ENCODE data around the gene EHMT1.

EHMT1 gene

DNA sequence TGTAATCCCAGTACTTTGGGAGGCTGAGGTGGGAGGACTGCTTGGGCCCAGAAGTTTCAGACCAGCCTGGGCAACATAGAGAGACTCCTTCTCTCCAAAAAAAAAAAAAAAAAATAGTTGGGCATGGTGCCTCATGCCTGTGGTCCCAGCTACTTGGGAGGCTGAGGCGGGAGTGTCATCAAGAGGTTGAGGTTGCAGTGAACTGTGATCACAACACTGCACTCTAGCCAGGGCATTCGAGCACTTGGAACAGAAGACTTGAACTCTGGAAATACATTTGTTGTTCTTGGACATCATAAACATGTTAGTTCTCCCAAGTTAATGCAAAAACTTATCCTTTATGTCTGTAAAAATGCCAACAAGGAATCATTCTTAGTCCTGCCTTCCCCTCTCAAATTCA lies 29.6 kb downstream of the EHMT1 start:
- no peak for TF ChIP-seq CTCF (conservative IDR thresholded peaks at IDR 0.05; ENCODE audit: low read length)
- DNase-seq (ENCODE audit: low read depth), result peak; percentile 65
- H3K4me3 ChIP-seq (ENCODE audit: low read length), result no peak overlapping the region

- no peak overlapping the region for H3K4me3 ChIP-seq (ENCODE audit: low read length)
- DNase-seq (ENCODE audit: low read depth), result no peak
- TF ChIP-seq CTCF (conservative IDR thresholded peaks at IDR 0.05; ENCODE audit: low read length), result no peak
Measured at GRCh38 chr9:137649553-137649952, 30.7 kb downstream of the EHMT1 start.

DNA sequence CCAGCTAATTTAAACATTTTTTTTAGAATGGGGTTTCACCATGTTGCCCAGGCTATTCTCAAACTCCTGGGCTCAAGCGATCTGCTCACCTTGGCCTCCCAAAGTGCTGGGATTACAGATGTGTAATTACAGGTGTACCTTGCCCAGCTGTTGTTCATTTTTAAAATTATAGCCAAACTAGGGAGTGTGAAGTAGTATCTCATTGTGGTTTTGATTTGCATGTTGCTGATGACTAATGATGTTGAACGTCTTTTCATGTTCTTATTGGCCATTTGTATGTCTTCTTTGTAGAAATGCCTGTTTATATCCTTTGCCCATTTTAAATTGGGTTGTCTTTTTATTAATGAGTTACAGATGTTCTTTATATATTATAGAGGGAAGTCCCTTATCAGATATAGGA lies 31.5 kb downstream of the EHMT1 start:
- no peak for DNase-seq (ENCODE audit: low read depth)
- H3K4me3 ChIP-seq (ENCODE audit: low read length), result no peak overlapping the region
- no peak for TF ChIP-seq CTCF (conservative IDR thresholded peaks at IDR 0.05; ENCODE audit: low read length)

DNA sequence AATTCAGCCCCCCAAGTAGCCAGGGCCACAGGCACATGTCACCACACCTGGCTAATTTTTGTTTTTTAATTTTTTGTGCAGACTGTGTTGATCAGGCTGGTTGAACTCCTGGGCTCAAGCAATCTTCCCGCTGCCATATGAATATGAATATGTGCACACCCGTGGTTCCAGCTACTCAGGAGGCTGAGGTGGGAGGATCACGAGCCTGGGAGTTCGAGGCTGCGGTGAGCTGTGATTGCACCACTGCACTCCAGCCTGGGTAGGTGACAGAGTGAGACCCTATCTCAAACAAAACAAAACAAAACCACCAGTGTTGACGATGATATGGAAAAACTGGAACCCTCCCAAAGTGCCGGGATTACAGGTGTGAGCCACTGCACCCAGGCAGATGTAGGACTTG lies 32.0 kb downstream of the EHMT1 start:
- no peak for DNase-seq (ENCODE audit: low read depth)
- no peak for TF ChIP-seq CTCF (conservative IDR thresholded peaks at IDR 0.05; ENCODE audit: low read length)
- no peak overlapping the region for H3K4me3 ChIP-seq (ENCODE audit: low read length)

DNA sequence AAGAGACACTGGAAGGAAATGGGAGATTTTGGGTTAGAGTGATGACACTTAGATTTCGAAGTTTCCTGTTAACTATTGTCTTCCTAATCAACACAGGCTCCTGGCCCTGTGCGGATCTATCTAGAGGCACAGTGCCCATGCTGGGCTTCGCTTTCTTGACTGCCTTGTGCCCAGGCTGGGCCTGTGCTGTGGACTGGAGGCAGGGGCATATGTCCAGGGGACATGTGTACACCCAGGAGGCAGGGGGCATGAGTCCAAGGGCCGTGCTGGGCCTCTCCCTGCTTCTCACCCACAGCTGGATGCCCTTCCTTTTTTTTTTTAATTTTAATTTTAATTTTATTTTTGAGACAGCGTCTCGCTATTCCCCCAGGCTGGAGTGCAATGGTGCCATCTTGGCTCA lies 37.6 kb downstream of the EHMT1 start:
- TF ChIP-seq CTCF (conservative IDR thresholded peaks at IDR 0.05; ENCODE audit: low read length), result no peak

DNA sequence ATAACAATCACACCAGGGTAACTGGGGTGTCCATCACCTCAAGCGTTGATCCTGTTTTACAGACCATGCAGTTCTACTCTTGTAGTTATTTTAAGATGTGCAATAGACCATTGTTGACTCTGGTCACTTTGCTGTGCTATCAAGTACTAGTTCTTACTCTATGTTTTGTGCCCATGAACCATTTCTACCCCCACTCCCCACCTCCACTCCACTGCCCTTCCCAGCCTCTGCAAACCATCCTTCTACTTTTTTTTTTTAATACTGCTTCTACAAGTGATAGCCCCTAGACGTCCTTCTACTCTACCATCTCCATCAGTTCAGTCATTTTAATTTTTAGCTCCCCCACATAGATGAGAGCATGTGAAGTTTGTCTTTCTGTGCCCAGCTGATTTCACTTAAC lies 38.8 kb downstream of the EHMT1 start:
- H3K4me3 ChIP-seq (ENCODE audit: low read length), result no peak overlapping the region
- TF ChIP-seq CTCF (conservative IDR thresholded peaks at IDR 0.05; ENCODE audit: low read length), result no peak
- DNase-seq (ENCODE audit: low read depth), result no peak

More for the DNA sequence above, 37.6 kb downstream of the EHMT1 start:
- H3K4me3 ChIP-seq (ENCODE audit: low read length), result no peak overlapping the region
- DNase-seq (ENCODE audit: low read depth), result no peak

GRCh38 chr9:137658781-137659180 lies 40.0 kb downstream of the EHMT1 start:
- TF ChIP-seq CTCF (conservative IDR thresholded peaks at IDR 0.05; ENCODE audit: low read length), result no peak
- no peak overlapping the region for H3K4me3 ChIP-seq (ENCODE audit: low read length)

More at GRCh38 chr9:137658781-137659180, 40.0 kb downstream of the EHMT1 start:
- DNase-seq (ENCODE audit: low read depth), result no peak
